Gastroesophageal sphincter (tissue), 4 donors: Measurements from ENCODE around the gene MACO1. TPM values are rescaled to one million over a fixed set of nuclear protein-coding genes. Genes with fewer than 3 reads are reported as not detected.

Source experiments
- ATAC-seq: fragments of 150-250 bp; one replicate; pipeline ENCODE4 v1.9.1; 2016; ENCODE audit warnings: mild to moderate bottlenecking, moderate library complexity
- H3K27ac ChIP-seq, 4 donors: fragments of 200-600 bp; sonication (generic) in 3 of 4; 1 replicate in 3 of 4; 2 replicates in 1 of 4; pipeline ENCODE4 v1.5.1; 2016 to 2019
- H3K27me3 ChIP-seq: fragments of 200-600 bp; sonication (generic); one replicate; pipeline ENCODE4 v1.5.1; 2019
- H3K36me3 ChIP-seq, 2 donors: fragments of 200-600 bp; sonication (generic); one replicate each; pipeline ENCODE4 v1.5.1; 2019; ENCODE audit warnings: control low read depth in 1 of 2
- H3K4me1 ChIP-seq, 3 donors: fragments of 200-600 bp; sonication (generic); 1 replicate in 2 of 3; 2 replicates in 1 of 3; pipeline ENCODE4 v1.5.1; 2016 to 2019; ENCODE audit warnings: control low read depth in 2 of 3
- H3K4me3 ChIP-seq, 2 donors: fragments of 200-600 bp; sonication (generic); one replicate each; pipeline ENCODE4 v1.5.1; 2019; ENCODE audit warnings: mild to moderate bottlenecking in 1 of 2, moderate library complexity in 1 of 2
- H3K9me3 ChIP-seq, 3 donors: fragments of 200-600 bp; sonication (generic); one replicate each; pipeline ENCODE4 v1.5.1; 2017 to 2019; ENCODE audit warnings: control low read depth in 2 of 3
- EP300 ChIP-seq: sonication (generic); formaldehyde crosslinking; IDR thresholded peaks from one replicate; pipeline ENCODE4 v1.6.1; 2017; ENCODE audit warnings: antibody characterized with exemption, mild to moderate bottlenecking
- POLR2A ChIP-seq, 2 donors: fragments of 450-650 bp; IDR thresholded peaks; one replicate each; pipeline ENCODE4 v1.6.1; 2017; ENCODE audit warnings: antibody characterized with exemption in 2 of 2, mild to moderate bottlenecking in 2 of 2, moderate library complexity in 1 of 2
- POLR2AphosphoS5 ChIP-seq: sonication (generic); formaldehyde crosslinking; IDR thresholded peaks from one replicate; pipeline ENCODE4 v1.6.1; 2017; ENCODE audit warnings: antibody characterized with exemption
- WGBS, 2 donors: methylation state at CpG; one replicate each; pipeline ENCODE4 v1.1.5; 2018; ENCODE audit warnings: low coverage in 1 of 2; 5-methylcytosine and 5-hydroxymethylcytosine counted together
- total RNA-seq, 4 donors: library from RNA; depleted of rRNA; stranded (reverse); fragments of >200 nt; gene quantifications; one replicate each; pipeline ENCODE4 v1.1.0, GENCODE V29; 2016
- TF ChIP-seq, protein P1 (sequence below), 4 experiments: fragments of 200-600 bp in 2 of 4; fragments of 450-650 bp in 2 of 4; sonication (generic) in 1 of 4; IDR thresholded peaks; one replicate each; pipeline ENCODE4 v1.5.1; 2017 to 2019; ENCODE audit warnings: antibody characterized with exemption in 4 of 4, mild to moderate bottlenecking in 2 of 4, moderate library complexity in 2 of 4

MACO1 gene
- total RNA-seq, 4 donors from 2014 or later, result 15.5 to 24.5 (median 19.0) TPM

DNA sequence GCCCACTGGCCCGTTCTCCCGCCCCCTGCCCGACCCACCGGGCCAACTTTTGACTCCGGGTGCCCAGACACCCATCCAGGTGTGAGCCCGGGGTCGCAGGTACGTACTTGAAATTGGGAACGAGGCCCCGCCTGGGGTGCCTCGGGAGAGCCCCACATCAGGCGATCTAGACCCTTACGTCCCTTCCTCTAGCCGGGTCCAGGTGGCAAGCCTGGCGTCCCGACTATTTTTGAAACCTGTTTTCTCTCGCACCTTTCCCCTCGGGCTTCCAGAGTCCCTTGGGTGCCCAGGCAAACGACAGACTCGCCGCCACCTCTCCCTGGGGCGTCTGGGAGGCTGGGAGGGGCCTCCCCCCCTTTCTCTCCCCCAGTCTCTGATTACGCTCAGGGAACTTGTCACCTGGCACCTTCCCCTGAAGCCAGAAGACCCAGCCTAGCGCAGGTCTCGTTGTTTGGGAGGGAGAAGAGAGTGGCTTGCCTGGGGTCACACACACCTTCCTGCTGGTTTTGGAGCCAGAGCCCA, 113.6 kb downstream of the MACO1 start:
- H3K9me3 ChIP-seq, result no peaks in the 10 kb centered on the region
- H3K27me3 ChIP-seq, result no peaks in the 10 kb centered on the region
- H3K4me1 ChIP-seq, result peaks cover 0 to 53% (median 14%) of the 10 kb centered on the region in 3 donors
- H3K27ac ChIP-seq, result peak overlapping the region; percentile 29 to 94 (median 90)
- H3K36me3 ChIP-seq, result no peaks in the 10 kb centered on the region
- peak overlapping the region; percentile 66 to 94 for H3K4me3 ChIP-seq
- ATAC-seq, result no peak
- 9 to 17% methylated on average over 2 to 15 of the region's 25 CpGs for WGBS, 2 donors
- TF ChIP-seq POLR2AphosphoS5, result no peak
- no peak for TF ChIP-seq POLR2A (IDR thresholded peaks at IDR 0.05)
- TF ChIP-seq, protein P1, sequence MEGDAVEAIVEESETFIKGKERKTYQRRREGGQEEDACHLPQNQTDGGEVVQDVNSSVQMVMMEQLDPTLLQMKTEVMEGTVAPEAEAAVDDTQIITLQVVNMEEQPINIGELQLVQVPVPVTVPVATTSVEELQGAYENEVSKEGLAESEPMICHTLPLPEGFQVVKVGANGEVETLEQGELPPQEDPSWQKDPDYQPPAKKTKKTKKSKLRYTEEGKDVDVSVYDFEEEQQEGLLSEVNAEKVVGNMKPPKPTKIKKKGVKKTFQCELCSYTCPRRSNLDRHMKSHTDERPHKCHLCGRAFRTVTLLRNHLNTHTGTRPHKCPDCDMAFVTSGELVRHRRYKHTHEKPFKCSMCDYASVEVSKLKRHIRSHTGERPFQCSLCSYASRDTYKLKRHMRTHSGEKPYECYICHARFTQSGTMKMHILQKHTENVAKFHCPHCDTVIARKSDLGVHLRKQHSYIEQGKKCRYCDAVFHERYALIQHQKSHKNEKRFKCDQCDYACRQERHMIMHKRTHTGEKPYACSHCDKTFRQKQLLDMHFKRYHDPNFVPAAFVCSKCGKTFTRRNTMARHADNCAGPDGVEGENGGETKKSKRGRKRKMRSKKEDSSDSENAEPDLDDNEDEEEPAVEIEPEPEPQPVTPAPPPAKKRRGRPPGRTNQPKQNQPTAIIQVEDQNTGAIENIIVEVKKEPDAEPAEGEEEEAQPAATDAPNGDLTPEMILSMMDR (IDR thresholded peaks at IDR 0.05), result no peak
- TF ChIP-seq EP300, result no peak

DNA sequence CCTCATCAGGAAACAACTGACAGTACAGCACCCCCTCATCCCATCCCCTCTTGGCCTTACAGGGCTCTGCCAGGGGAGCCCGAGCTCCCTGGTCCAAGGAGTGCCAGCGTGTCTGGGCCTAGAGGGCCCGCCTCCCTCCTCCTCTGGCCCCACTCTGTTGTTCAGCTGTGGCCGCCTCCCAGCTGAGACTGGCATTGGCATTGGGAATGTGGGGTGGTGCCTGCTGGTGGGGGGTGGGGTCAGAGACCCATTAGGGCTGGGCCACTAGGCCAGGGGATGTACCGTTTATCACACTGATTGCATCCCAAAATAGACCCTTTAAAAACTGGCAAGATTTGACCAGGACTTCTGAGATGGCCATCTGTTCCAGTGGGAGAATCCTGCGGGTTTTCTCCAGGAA, 114.1 kb downstream of the MACO1 start:
- ATAC-seq, result no peak
- WGBS, 2 donors, result 31% methylated on average over 2 of the region's 6 CpGs; no CpG with 5 or more reads in 1 of the 2 donors
- peak overlapping the region; percentile 66 to 94 for H3K4me3 ChIP-seq
- H3K27me3 ChIP-seq, result no peaks in the 10 kb centered on the region
- TF ChIP-seq, protein P1 (IDR thresholded peaks at IDR 0.05), result no peak
- TF ChIP-seq POLR2AphosphoS5 (no peak), EP300 (no peak), POLR2A (IDR thresholded peaks at IDR 0.05) (no peak)
- H3K27ac ChIP-seq, result peak overlapping the region in 3 of 4 donors; percentile 87 to 94 (median 94)
- H3K36me3 ChIP-seq, result no peaks in the 10 kb centered on the region
- H3K9me3 ChIP-seq, result no peaks in the 10 kb centered on the region
- H3K4me1 ChIP-seq, result peaks cover 0 to 58% (median 19%) of the 10 kb centered on the region in 3 donors

DNA sequence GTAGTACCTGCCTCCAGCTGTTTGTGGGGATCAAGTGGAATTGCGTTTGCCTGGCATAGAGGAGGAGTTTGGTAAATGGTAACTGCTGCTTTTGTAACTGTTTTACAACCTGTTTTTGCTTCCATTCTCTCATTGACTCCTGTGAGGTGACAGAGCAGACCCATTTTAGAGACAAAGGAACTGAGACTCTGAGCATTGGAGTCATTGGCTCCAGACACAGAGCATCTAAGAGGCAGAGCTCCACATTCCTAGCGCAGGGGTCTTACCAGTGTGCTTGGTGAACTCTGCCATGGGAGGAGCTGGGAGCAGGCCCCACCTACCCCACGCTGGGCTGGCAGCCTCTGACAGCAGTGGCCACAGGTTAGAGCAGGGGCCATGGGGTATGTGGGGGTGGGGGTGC, 115.1 kb downstream of the MACO1 start:
- ATAC-seq, result no peak
- no peaks in the 10 kb centered on the region for H3K36me3 ChIP-seq
- TF ChIP-seq EP300 (no peak), POLR2A (IDR thresholded peaks at IDR 0.05) (no peak), POLR2AphosphoS5 (no peak)
- TF ChIP-seq, protein P1 (IDR thresholded peaks at IDR 0.05), result no peak
- H3K9me3 ChIP-seq, result no peaks in the 10 kb centered on the region
- no CpG with 5 or more reads among the region's 3 CpGs for WGBS, 2 donors
- H3K27me3 ChIP-seq, result no peaks in the 10 kb centered on the region
- H3K27ac ChIP-seq, result no peak overlapping the region
- H3K4me3 ChIP-seq, result no peak overlapping the region
- peaks cover 0 to 67% (median 27%) of the 10 kb centered on the region in 3 donors for H3K4me1 ChIP-seq

DNA sequence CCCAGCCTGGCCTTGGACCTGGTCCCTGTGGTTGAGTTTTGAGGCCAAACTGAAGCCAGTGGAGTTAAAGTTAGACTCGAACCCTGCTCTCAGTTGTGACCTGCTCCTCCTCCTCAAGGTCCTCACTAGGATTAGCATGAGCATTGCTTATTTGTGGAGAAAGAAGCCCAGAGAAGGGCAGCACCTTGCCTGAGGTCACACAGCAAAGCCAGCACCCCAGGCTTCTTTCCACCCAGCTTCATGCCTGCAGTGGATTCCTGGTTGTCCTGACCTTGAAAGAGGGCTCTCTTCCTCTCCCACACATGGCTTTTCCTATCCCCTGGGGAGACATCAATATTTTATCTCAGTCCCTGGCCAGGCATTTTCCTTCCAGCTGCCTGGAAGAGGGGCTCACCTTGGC, 115.5 kb downstream of the MACO1 start:
- no CpG with 5 or more reads among the region's 1 CpG for WGBS, 2 donors
- no peak for ATAC-seq
- peaks cover 0 to 72% (median 32%) of the 10 kb centered on the region in 3 donors for H3K4me1 ChIP-seq

DNA sequence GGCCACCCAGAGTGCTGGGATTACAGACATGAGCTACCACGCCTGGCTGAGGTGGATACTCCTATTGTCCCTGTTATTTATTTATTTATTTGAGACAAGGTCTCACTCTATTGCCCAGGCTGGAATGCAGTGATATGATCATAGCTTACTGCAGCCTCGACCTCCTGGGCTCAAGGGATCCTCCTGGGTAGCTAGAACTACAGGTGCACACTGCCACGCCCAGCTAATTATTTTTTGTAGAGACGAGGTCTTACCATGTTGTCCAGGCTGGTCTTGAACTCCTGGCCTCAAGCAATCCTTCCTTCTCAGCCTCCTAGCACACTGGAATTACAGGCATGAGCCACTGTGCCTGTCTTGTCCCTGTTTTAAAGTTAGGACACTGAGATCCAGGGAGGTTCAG, 117.9 kb downstream of the MACO1 start:
- no peak for ATAC-seq
- Histone ChIP-seq H3K4me3 (no peak overlapping the region), H3K27ac (no peak overlapping the region), H3K9me3 (no peaks in the 10 kb centered on the region), H3K27me3 (no peaks in the 10 kb centered on the region), H3K36me3 (no peaks in the 10 kb centered on the region), H3K4me1 (peaks cover 0 to 87% (median 32%) of the 10 kb centered on the region in 3 donors)
- 80 to 85% methylated on average over 4 of the region's 4 CpGs for WGBS, 2 donors
- TF ChIP-seq EP300 (no peak), POLR2AphosphoS5 (no peak), POLR2A (IDR thresholded peaks at IDR 0.05) (no peak)
- TF ChIP-seq, protein P1 (IDR thresholded peaks at IDR 0.05), result no peak

More for the DNA sequence above, 115.5 kb downstream of the MACO1 start:
- H3K9me3 ChIP-seq, result no peaks in the 10 kb centered on the region
- no peak overlapping the region for H3K4me3 ChIP-seq
- TF ChIP-seq POLR2A (IDR thresholded peaks at IDR 0.05), result no peak
- TF ChIP-seq POLR2AphosphoS5, result no peak
- TF ChIP-seq, protein P1 (IDR thresholded peaks at IDR 0.05), result no peak
- TF ChIP-seq EP300, result no peak
- H3K27me3 ChIP-seq, result no peaks in the 10 kb centered on the region
- no peaks in the 10 kb centered on the region for H3K36me3 ChIP-seq
- H3K27ac ChIP-seq, result no peak overlapping the region
